ENCODE data around the gene IQSEC1.

The IQSEC1 gene

DNA sequence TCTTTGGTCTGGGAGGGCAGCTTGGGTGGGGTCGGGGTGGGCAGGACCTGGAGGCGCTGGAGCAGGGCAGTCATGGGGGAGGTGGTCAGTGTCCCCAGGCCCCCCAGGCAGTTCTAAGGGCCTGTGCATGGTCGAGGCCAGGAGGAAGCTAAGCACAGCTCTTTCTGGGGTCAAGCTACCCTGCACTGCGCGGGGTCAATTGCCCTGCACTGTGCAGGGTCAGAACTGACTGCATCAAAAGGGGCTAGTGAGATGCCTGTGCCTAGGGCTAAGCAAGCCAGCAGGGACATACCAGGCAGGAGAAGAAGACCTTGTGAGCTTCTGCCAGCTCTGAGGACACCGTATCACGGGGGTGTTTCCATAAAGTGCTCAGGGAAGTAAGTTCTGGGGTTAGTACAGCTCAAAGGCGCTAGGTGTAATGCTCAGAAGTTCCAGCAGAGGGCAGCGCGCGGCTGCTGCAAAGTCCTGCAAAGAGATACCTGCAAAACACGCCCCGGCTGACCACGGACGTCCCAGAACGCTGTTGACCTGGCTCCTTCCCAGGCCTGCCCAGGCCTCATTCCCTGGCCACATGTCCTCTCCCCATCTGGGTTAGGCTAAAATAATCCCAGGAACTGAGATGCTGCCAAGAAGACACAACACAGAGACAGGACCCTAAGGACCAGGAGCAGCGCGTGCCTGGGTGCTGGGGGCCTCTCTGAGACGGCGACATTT is 18.8 kb upstream of the IQSEC1 start:
- Histone ChIP-seq H3K27ac (ENCODE audit: poor library complexity, severe bottlenecking) (no peak overlapping the region), H3K9me3 (ENCODE audit: severe bottlenecking) (no peaks in the 10 kb centered on the region), H3K36me3 (ENCODE audit: low read depth) (no peaks in the 10 kb centered on the region), H3K4me3 (ENCODE audit: severe bottlenecking) (no peak overlapping the region), H3K27me3 (ENCODE audit: insufficient read depth, poor library complexity, severe bottlenecking) (no peaks in the 10 kb centered on the region), H3K4me1 (ENCODE audit: insufficient read depth, poor library complexity, severe bottlenecking) (no peaks in the 10 kb centered on the region)
- TF ChIP-seq, protein P1, sequence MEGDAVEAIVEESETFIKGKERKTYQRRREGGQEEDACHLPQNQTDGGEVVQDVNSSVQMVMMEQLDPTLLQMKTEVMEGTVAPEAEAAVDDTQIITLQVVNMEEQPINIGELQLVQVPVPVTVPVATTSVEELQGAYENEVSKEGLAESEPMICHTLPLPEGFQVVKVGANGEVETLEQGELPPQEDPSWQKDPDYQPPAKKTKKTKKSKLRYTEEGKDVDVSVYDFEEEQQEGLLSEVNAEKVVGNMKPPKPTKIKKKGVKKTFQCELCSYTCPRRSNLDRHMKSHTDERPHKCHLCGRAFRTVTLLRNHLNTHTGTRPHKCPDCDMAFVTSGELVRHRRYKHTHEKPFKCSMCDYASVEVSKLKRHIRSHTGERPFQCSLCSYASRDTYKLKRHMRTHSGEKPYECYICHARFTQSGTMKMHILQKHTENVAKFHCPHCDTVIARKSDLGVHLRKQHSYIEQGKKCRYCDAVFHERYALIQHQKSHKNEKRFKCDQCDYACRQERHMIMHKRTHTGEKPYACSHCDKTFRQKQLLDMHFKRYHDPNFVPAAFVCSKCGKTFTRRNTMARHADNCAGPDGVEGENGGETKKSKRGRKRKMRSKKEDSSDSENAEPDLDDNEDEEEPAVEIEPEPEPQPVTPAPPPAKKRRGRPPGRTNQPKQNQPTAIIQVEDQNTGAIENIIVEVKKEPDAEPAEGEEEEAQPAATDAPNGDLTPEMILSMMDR (IDR thresholded peaks at IDR 0.05; ENCODE audit: poor library complexity, severe bottlenecking), result peak; percentile 91
- ATAC-seq (ENCODE audit: low read depth) (peak; percentile 89), DNase-seq (ENCODE audit: low spot score) (no peak)

DNA sequence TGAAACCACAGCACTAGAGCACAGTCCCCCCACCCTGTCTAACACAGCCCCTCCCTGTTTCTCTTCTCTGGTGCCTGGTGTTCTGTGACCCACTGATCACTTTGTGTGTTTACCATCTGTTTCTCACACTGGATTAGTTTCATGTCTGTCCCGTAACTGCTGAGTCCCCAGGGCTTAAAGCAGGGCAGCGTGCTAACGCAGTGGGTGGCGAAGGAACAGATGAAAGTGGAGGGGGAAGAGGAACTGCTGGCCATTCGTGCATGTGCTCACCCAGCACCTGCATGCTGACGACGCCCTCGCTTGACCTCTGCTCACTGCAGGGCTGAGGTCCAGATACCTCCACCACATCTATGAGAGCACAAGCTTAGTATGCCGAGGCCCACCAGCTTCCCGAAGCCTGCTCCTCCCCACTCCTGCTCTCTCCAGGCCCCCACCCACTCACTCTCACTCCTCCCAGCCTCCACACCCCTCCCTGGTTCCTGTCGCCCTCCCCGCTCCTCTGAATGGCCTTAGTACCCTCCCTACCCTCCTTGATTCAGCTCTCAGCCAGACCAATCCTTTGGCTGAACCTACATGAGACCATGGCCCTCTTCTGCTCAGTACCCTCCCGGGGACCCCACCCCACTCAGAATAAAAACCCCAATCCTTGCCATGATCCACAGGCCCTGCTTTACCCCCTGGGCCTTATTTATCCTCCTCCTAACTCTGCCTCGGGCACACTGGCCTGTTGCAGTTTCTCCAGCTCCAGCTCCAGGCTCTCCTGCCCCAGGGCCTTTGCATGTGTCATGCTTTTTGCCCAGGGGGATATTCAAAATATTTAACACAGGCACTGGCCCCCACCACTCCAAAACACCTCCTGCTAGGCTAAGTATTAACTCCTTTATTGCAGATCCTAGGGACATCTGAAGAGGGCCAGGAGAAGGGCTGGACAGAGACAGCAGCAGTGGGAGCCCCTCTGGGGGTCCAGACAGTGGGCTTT is 15.1 kb upstream of the IQSEC1 start:
- H3K9me3 ChIP-seq (ENCODE audit: severe bottlenecking), result no peaks in the 10 kb centered on the region
- no peak overlapping the region for H3K4me3 ChIP-seq (ENCODE audit: severe bottlenecking)
- no peaks in the 10 kb centered on the region for H3K4me1 ChIP-seq (ENCODE audit: insufficient read depth, poor library complexity, severe bottlenecking)
- H3K27ac ChIP-seq (ENCODE audit: poor library complexity, severe bottlenecking), result no peak overlapping the region
- DNase-seq (ENCODE audit: low spot score) (no peak), ATAC-seq (ENCODE audit: low read depth) (no peak)
- TF ChIP-seq, protein P1 (IDR thresholded peaks at IDR 0.05; ENCODE audit: poor library complexity, severe bottlenecking), result no peak
- no peaks in the 10 kb centered on the region for H3K36me3 ChIP-seq (ENCODE audit: low read depth)
- no peaks in the 10 kb centered on the region for H3K27me3 ChIP-seq (ENCODE audit: insufficient read depth, poor library complexity, severe bottlenecking)

DNA sequence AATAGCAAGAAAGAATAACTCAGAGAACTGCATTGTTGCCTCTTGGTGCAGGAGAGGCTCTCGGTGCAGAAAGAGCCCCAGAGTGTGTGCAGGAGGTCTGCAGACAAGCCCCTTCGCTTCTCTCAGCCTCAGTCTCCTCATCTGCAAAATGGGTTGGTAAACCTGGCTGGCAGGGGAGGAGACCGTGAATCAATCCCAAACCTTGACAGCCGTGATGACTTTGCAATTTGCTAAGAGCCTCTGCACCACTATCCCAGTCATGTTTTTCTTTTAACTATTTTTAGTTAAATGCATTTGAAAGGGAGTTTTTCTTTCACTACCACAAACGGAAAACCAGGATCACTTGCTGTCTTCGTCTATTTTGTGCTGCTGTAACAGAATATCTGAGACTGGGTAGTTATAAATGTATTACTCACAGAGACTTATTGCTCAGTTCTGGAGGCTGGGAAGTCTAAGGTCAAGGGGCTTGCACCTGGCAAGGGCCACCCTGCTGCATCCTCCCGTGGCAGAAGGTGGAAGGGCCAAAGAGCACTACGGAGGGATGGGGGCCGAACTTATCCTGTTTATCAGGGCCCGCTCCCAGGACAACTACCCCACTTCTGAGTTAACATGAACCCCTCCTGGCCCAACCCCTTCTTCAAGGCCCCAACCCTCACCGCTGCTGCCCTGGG is 14.2 kb upstream of the IQSEC1 start:
- no peak overlapping the region for H3K4me3 ChIP-seq (ENCODE audit: severe bottlenecking)
- TF ChIP-seq, protein P1 (IDR thresholded peaks at IDR 0.05; ENCODE audit: poor library complexity, severe bottlenecking), result no peak
- no peaks in the 10 kb centered on the region for H3K4me1 ChIP-seq (ENCODE audit: insufficient read depth, poor library complexity, severe bottlenecking)
- no peaks in the 10 kb centered on the region for H3K36me3 ChIP-seq (ENCODE audit: low read depth)
- no peak overlapping the region for H3K27ac ChIP-seq (ENCODE audit: poor library complexity, severe bottlenecking)
- no peaks in the 10 kb centered on the region for H3K9me3 ChIP-seq (ENCODE audit: severe bottlenecking)
- ATAC-seq (ENCODE audit: low read depth), result no peak
- DNase-seq (ENCODE audit: low spot score), result no peak
- H3K27me3 ChIP-seq (ENCODE audit: insufficient read depth, poor library complexity, severe bottlenecking), result no peaks in the 10 kb centered on the region

DNA sequence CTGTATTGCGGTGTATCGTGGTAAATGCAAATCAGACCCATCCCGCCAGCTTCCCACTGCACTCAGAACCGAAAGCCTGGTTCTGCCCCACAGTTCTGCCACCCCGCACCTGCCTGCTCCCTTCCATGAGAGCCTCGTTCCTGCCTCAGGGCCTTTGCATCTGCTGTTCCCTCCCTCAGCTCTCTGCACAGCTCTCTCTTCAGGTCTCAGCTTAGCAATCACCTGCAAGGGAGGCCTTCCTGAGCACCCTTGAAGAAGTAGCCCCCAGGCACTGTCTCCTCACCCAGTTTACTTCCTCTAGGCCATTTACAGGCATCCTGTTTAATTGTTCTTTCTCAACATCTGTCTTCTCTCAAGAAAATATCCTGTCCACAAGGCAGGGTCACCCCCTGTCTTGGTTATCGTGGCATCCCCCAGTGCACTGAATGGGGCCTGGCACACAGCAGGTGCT is 13.3 kb upstream of the IQSEC1 start:
- no peaks in the 10 kb centered on the region for H3K9me3 ChIP-seq (ENCODE audit: severe bottlenecking)
- H3K27me3 ChIP-seq (ENCODE audit: insufficient read depth, poor library complexity, severe bottlenecking), result no peaks in the 10 kb centered on the region
- H3K36me3 ChIP-seq (ENCODE audit: low read depth), result no peaks in the 10 kb centered on the region
- no peak overlapping the region for H3K27ac ChIP-seq (ENCODE audit: poor library complexity, severe bottlenecking)
- TF ChIP-seq, protein P1 (IDR thresholded peaks at IDR 0.05; ENCODE audit: poor library complexity, severe bottlenecking), result no peak
- no peak for DNase-seq (ENCODE audit: low spot score)
- H3K4me1 ChIP-seq (ENCODE audit: insufficient read depth, poor library complexity, severe bottlenecking), result no peaks in the 10 kb centered on the region
- H3K4me3 ChIP-seq (ENCODE audit: severe bottlenecking), result no peak overlapping the region
- ATAC-seq (ENCODE audit: low read depth), result no peak

Measured in RWPE2 (cell line).